H9 (cell line): ENCODE data around the gene SUFU. TPM values are rescaled to one million over a fixed set of nuclear protein-coding genes. Genes with fewer than 3 reads are reported as not detected.

Experiments used
- DNase-seq: peaks from one replicate; pipeline ENCODE4 v3.0.0-alpha.2; 2017
- H2AFZ ChIP-seq: one replicate; pipeline ENCODE4 v1.6.1; 2013; ENCODE audit warnings: mild to moderate bottlenecking, low read length, control low read depth, moderate library complexity
- H2AK5ac ChIP-seq: 2 replicates; pipeline ENCODE4 v1.6.1; 2013; ENCODE audit warnings: low read length, control low read depth, mixed read lengths; ENCODE audit not compliant: insufficient read length
- H2BK120ac ChIP-seq: one replicate; pipeline ENCODE4 v1.6.1; 2013; ENCODE audit warnings: low read depth, mild to moderate bottlenecking, low read length, control low read depth, inconsistent platforms; ENCODE audit not compliant: poor library complexity, severe bottlenecking
- H2BK12ac ChIP-seq: 2 replicates; pipeline ENCODE4 v1.6.1; 2013; ENCODE audit warnings: low read length, control low read depth, mixed read lengths, low read depth; ENCODE audit not compliant: insufficient read length
- H2BK15ac ChIP-seq: 2 replicates; pipeline ENCODE4 v1.6.1; 2013; ENCODE audit warnings: low read depth, low read length, control low read depth
- H2BK20ac ChIP-seq: one replicate; pipeline ENCODE4 v1.6.1; 2013; ENCODE audit warnings: low read depth, mild to moderate bottlenecking, low read length, control low read depth, inconsistent platforms; ENCODE audit not compliant: poor library complexity, severe bottlenecking
- H2BK5ac ChIP-seq: 2 replicates; pipeline ENCODE4 v1.6.1; 2013; ENCODE audit warnings: low read length, control low read depth, mixed read lengths; ENCODE audit not compliant: insufficient read length
- H3K14ac ChIP-seq: 2 replicates; pipeline ENCODE4 v1.6.1; 2013; ENCODE audit warnings: low read length, control low read depth; ENCODE audit not compliant: insufficient read depth
- H3K18ac ChIP-seq: 2 replicates; pipeline ENCODE4 v1.6.1; 2013; ENCODE audit warnings: low read depth, mild to moderate bottlenecking, mixed read lengths, low read length, control low read depth; ENCODE audit not compliant: insufficient read length
- H3K23ac ChIP-seq: 2 replicates; pipeline ENCODE4 v1.6.1; 2013; ENCODE audit warnings: low read length, control low read depth, mixed read lengths, low read depth; ENCODE audit not compliant: insufficient read length
- H3K23me2 ChIP-seq: 2 replicates; pipeline ENCODE4 v1.6.1; 2013; ENCODE audit warnings: low read depth, mild to moderate bottlenecking, mixed read lengths, low read length, control low read depth; ENCODE audit not compliant: insufficient read length, poor library complexity, severe bottlenecking
- H3K27ac ChIP-seq: 2 replicates; pipeline ENCODE4 v1.5.1; 2013; ENCODE audit warnings: low read length, control low read depth, mixed read lengths, low read depth; ENCODE audit not compliant: insufficient read length
- H3K27me3 ChIP-seq: 2 replicates; pipeline ENCODE4 v1.6.1; 2013; ENCODE audit warnings: low read length, control low read depth, inconsistent platforms; ENCODE audit not compliant: insufficient read depth
- H3K4ac ChIP-seq: 2 replicates; pipeline ENCODE4 v1.6.1; 2013; ENCODE audit warnings: low read depth, mild to moderate bottlenecking, control low read depth, inconsistent platforms, low read length, moderate library complexity
- H3K4me1 ChIP-seq: 2 replicates; pipeline ENCODE4 v1.6.1; 2013; ENCODE audit warnings: low read length, control low read depth, inconsistent platforms; ENCODE audit not compliant: insufficient read depth
- H3K4me2 ChIP-seq: 2 replicates; pipeline ENCODE4 v1.6.1; 2013; ENCODE audit warnings: low read length, control low read depth, mixed read lengths; ENCODE audit not compliant: insufficient read length, insufficient read depth
- H3K56ac ChIP-seq: 2 replicates; pipeline ENCODE4 v1.6.1; 2013; ENCODE audit warnings: low read depth, mild to moderate bottlenecking, mixed read lengths, low read length, control low read depth; ENCODE audit not compliant: insufficient read length
- H3K79me1 ChIP-seq: 2 replicates; pipeline ENCODE4 v1.6.1; 2013; ENCODE audit warnings: low read depth, mild to moderate bottlenecking, moderate library complexity, low read length, control low read depth, inconsistent platforms; ENCODE audit not compliant: insufficient read depth, poor library complexity, severe bottlenecking
- H3K79me2 ChIP-seq: 2 replicates; pipeline ENCODE4 v1.6.1; 2013; ENCODE audit warnings: low read length, control low read depth, inconsistent platforms; ENCODE audit not compliant: insufficient read depth
- H3K9ac ChIP-seq: 2 replicates; pipeline ENCODE4 v1.6.1; 2013; ENCODE audit warnings: low read length, control low read depth, mixed read lengths; ENCODE audit not compliant: insufficient read length; ENCODE audit errors: extremely low read depth
- H3K9me3 ChIP-seq: one replicate; pipeline ENCODE4 v1.6.1; 2013; ENCODE audit warnings: low read depth, low read length, inconsistent platforms; ENCODE audit not compliant: control insufficient read depth
- H3T11ph ChIP-seq: one replicate; pipeline ENCODE4 v1.6.1; 2013; ENCODE audit warnings: mild to moderate bottlenecking, low read length, control low read depth, inconsistent platforms
- H4K20me1 ChIP-seq: one replicate; pipeline ENCODE4 v1.6.1; 2013; ENCODE audit not compliant: control insufficient read depth, insufficient read length, insufficient read depth
- H4K5ac ChIP-seq: 2 replicates; pipeline ENCODE4 v1.6.1; 2013; ENCODE audit warnings: low read depth, mild to moderate bottlenecking, mixed read lengths, low read length, control low read depth; ENCODE audit not compliant: insufficient read length
- H4K8ac ChIP-seq: replicated peaks from 2 replicates; pipeline ENCODE4 v1.6.1; 2013; ENCODE audit warnings: low read length, control low read depth, mixed read lengths, low read depth; ENCODE audit not compliant: insufficient read length
- H4K91ac ChIP-seq: 2 replicates; pipeline ENCODE4 v1.6.1; 2013; ENCODE audit warnings: low read depth, mild to moderate bottlenecking, moderate library complexity, mixed read lengths, low read length, control low read depth; ENCODE audit not compliant: insufficient read length
- H3K27ac Mint-ChIP-seq, 3 experiments: 2 replicates in 2 of 3; 3 replicates in 1 of 3; pipeline ENCODE4 v1.8.0; 2020 to 2021; ENCODE audit warnings: mixed read lengths in 3 of 3, mild to moderate bottlenecking in 1 of 3, moderate library complexity in 1 of 3
- H3K27me3 Mint-ChIP-seq: 2 replicates; pipeline ENCODE4 v1.8.0; 2021; ENCODE audit warnings: low read depth, mild to moderate bottlenecking, moderate library complexity, mixed read lengths
- H3K36me3 Mint-ChIP-seq, 3 experiments: 2 replicates in 2 of 3; 3 replicates in 1 of 3; pipeline ENCODE4 v1.8.0; 2020 to 2021; ENCODE audit warnings: low read depth in 3 of 3, mixed read lengths in 3 of 3; ENCODE audit not compliant: insufficient read depth in 1 of 3
- H3K4me1 Mint-ChIP-seq, 2 experiments: 2 replicates each; pipeline ENCODE4 v1.8.0; 2020; ENCODE audit warnings: mixed read lengths in 2 of 2
- H3K4me3 Mint-ChIP-seq, 2 experiments: 2 replicates in 1 of 2; 3 replicates in 1 of 2; pipeline ENCODE4 v1.8.0; 2020 to 2021; ENCODE audit warnings: mild to moderate bottlenecking in 2 of 2, mixed read lengths in 2 of 2, moderate library complexity in 1 of 2
- H3K9me3 Mint-ChIP-seq, 2 experiments: 2 replicates in 1 of 2; 3 replicates in 1 of 2; pipeline ENCODE4 v1.8.0; 2020; ENCODE audit warnings: mild to moderate bottlenecking in 2 of 2, mixed read lengths in 2 of 2, moderate library complexity in 1 of 2
- WGBS: extraction: QIAGEN DNeasy Blood & Tissue Kit; methylation state at CpG from one replicate; pipeline ENCODE4 v1.1.7; 2013; ENCODE audit warnings: missing lambda C conversion rate, low lambda C conversion rate, mixed read lengths; ENCODE audit not compliant: insufficient read length; ENCODE audit errors: extremely low coverage; 5-methylcytosine and 5-hydroxymethylcytosine counted together
- total RNA-seq: library from RNA; stranded (reverse); gene quantifications from 2 replicates; pipeline ENCODE4 v1.2.1, GENCODE V29; 2021
- TF ChIP-seq, protein P1 (sequence below): fragments of 200-600 bp; sonication (generic); conservative IDR thresholded peaks from 3 replicates; pipeline ENCODE4 v1.8.0; 2021; ENCODE audit warnings: antibody characterized with exemption, mild to moderate bottlenecking

SUFU gene
- total RNA-seq, 1 experiment from 2014 or later, result 9.5 TPM

- H3K79me2 ChIP-seq, result peaks cover 21% of the 10 kb centered on the region; the same call in 1 of the 2 replicates
- DNase-seq, result no peak
- H3K9me3 ChIP-seq, result no peaks in the 10 kb centered on the region
- no peak overlapping the region for H3K18ac ChIP-seq
- no peak overlapping the region for H3T11ph ChIP-seq
- no peak overlapping the region for H3K9ac ChIP-seq
- H3K4me1 Mint-ChIP-seq, result peaks cover 61 to 70% of the 10 kb centered on the region in 2 experiments
- no peak overlapping the region for H4K91ac ChIP-seq
- peaks cover 2 to 13% (median 7%) of the 10 kb centered on the region in 3 experiments; a peak in 3 of 7 replicates for H3K36me3 Mint-ChIP-seq
- H2BK15ac ChIP-seq, result no peak overlapping the region
- H3K56ac ChIP-seq, result no peak overlapping the region
- no peak overlapping the region for H4K5ac ChIP-seq
- no peak overlapping the region for H3K27ac ChIP-seq
- H3K4me2 ChIP-seq, result no peak overlapping the region
- H3K14ac ChIP-seq, result no peak overlapping the region; the same call in 1 of the 2 replicates
- peaks cover 25% of the 10 kb centered on the region for H3K23me2 ChIP-seq
- H2BK5ac ChIP-seq, result no peak overlapping the region
- H4K8ac ChIP-seq, result no peak overlapping the region
- peaks cover 3% of the 10 kb centered on the region for H4K20me1 ChIP-seq
- no peak overlapping the region for H2AFZ ChIP-seq
- no peaks in the 10 kb centered on the region for H3K9me3 Mint-ChIP-seq
- peaks cover 5% of the 10 kb centered on the region; the same call in 1 of the 2 replicates for H3K4me1 ChIP-seq
- no peak overlapping the region for H2BK120ac ChIP-seq
- H3K4me3 Mint-ChIP-seq, result peak overlapping the region; percentile 10 to 57; a peak in 2 of 5 replicates
- no peaks in the 10 kb centered on the region for H3K27me3 ChIP-seq
- H3K4ac ChIP-seq, result no peak overlapping the region
- WGBS, result no CpG with 5 or more reads among the region's 12 CpGs
- peaks cover 6% of the 10 kb centered on the region for H3K79me1 ChIP-seq
- H2BK20ac ChIP-seq, result no peak overlapping the region
- H3K27ac Mint-ChIP-seq, result peak overlapping the region in 1 of 3 experiments; percentile 98; a peak in 3 of 7 replicates
- no peaks in the 10 kb centered on the region for H3K27me3 Mint-ChIP-seq
- TF ChIP-seq, protein P1, sequence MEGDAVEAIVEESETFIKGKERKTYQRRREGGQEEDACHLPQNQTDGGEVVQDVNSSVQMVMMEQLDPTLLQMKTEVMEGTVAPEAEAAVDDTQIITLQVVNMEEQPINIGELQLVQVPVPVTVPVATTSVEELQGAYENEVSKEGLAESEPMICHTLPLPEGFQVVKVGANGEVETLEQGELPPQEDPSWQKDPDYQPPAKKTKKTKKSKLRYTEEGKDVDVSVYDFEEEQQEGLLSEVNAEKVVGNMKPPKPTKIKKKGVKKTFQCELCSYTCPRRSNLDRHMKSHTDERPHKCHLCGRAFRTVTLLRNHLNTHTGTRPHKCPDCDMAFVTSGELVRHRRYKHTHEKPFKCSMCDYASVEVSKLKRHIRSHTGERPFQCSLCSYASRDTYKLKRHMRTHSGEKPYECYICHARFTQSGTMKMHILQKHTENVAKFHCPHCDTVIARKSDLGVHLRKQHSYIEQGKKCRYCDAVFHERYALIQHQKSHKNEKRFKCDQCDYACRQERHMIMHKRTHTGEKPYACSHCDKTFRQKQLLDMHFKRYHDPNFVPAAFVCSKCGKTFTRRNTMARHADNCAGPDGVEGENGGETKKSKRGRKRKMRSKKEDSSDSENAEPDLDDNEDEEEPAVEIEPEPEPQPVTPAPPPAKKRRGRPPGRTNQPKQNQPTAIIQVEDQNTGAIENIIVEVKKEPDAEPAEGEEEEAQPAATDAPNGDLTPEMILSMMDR, result no peak
- H3K23ac ChIP-seq, result no peak overlapping the region
- no peak overlapping the region for H2AK5ac ChIP-seq
- no peak overlapping the region for H2BK12ac ChIP-seq
Measured at GRCh38 chr10:102648269-102648888, 144.6 kb downstream of the SUFU start.
